ENCODE measurements around the gene TRMT5. TPM values are rescaled to one million over a fixed set of nuclear protein-coding genes. Genes with fewer than 3 reads are reported as not detected.

The TRMT5 gene, protein sequence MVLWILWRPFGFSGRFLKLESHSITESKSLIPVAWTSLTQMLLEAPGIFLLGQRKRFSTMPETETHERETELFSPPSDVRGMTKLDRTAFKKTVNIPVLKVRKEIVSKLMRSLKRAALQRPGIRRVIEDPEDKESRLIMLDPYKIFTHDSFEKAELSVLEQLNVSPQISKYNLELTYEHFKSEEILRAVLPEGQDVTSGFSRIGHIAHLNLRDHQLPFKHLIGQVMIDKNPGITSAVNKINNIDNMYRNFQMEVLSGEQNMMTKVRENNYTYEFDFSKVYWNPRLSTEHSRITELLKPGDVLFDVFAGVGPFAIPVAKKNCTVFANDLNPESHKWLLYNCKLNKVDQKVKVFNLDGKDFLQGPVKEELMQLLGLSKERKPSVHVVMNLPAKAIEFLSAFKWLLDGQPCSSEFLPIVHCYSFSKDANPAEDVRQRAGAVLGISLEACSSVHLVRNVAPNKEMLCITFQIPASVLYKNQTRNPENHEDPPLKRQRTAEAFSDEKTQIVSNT
- 10 to 100 TPM in 1 of 2 donors, 1 to 10 TPM in 1; 7.8 to 13.8 TPM for total RNA-seq

DNA sequence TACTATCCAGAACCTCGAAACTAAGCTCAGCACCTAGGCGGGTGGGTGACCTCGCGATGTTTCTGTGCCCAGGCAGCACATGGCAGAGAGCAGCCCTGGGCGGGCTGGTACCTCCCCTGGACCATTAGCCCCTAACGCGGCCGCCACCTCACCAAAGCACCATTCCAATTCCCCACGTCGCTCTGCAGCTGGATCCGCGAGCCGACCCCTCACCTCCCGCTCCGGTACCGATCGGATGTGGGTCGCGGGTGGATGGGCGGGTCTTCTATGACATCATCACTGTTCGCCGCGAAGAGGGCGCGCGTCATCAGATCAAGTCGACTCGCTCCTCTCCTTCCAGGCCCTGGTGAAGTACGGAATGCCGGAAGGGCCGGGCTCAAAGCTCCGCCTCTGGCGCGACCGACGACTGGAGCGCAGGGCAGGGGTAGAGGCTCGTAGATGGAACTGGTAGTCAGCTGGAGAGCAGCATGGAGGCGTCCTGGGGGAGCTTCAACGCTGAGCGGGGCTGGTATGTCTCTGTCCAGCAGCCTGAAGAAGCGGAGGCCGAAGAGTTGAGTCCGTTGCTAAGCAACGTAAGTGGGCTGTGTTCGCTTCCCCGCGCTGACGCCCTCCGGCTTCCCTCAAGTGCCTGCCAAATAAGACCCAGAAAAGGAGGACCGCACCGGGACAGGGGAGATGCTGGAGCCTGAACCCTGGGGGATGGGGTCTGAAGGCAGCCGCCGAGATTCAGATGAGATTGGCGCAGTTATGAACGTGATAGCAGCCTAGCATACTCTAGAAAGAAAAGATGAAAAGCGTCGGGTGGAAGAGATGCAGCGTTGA is at the start of gene TRMT5, which contains the start of gene SLC38A6:
Gene TRMT5 (minus strand): TSS at position 269 of the 822 bp plus-strand sequence. CDS start 106 bp downstream, at position 163.
Gene SLC38A6 (plus strand): TSS at position 435 of the 822 bp plus-strand sequence. CDS start 33 bp downstream, at position 468.
- Histone ChIP-seq H3K27me3 (no peaks in the 10 kb centered on the region), H3K4me1 (peaks cover 15% of the 10 kb centered on the region), H3K9me3 (no peaks in the 10 kb centered on the region), H3K27ac (peak within 1 kb of the TSS; percentile 61 to 82 (median 70)), H3K36me3 (replicated peaks in 1 of 2; ENCODE audit: insufficient read depth in 1 of 2, low read depth in 2 of 2) (peaks cover 0 to 2% of the 10 kb centered on the region in 2 donors), H3K4me3 (peak within 1 kb of the TSS; percentile 75 to 90)
- WGBS, 2 donors = 0 to 1% methylated on average over 30 to 59 of the region's 59 CpGs
- intact Hi-C loops (cut with DNase I) = no loop called here
- peak; percentile 98 for ATAC-seq
- peak; percentile 92 to 94 (median 93) for DNase-seq
- peak in 2 of 3 donors; percentile 63 to 73 for TF ChIP-seq POLR2A (IDR thresholded peaks at IDR 0.05)
- peak in 2 of 7 experiments; percentile 8 to 19 for TF ChIP-seq CTCF (IDR thresholded peaks at IDR 0.05)

DNA sequence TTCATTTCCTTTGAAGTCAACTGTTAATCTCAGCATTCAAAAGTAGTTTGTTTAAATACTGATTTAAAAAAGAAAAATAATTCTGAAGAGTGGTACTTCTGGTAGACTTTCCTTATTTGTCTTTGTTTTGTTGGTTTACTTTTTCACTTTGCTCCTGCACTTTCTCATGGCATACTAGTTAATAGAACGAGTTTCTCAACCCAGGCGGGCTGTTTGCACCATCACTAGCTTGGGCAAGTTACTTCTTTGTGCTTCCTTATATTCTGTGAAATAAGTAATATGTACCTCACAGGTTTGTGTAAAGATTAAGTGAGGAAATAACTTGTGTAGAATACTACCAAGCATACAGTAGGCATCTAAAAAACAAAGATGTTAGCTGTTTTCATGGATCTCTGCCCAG is 45.6 kb upstream of the TRMT5 start:
- Histone ChIP-seq H3K9me3 (no peaks in the 10 kb centered on the region), H3K4me3 (no peak overlapping the region), H3K36me3 (replicated peaks in 1 of 2; ENCODE audit: insufficient read depth in 1 of 2, low read depth in 2 of 2) (no peaks in the 10 kb centered on the region), H3K27me3 (no peaks in the 10 kb centered on the region), H3K27ac (no peak overlapping the region), H3K4me1 (no peaks in the 10 kb centered on the region)
- DNase-seq = no peak
- intact Hi-C loops (cut with DNase I) = loop anchor here (10.0 kb wide), 1 partner anchor 402 kb away; no protein-coding TSS in a partner anchor
- TF ChIP-seq CTCF (IDR thresholded peaks at IDR 0.05) = no peak
- TF ChIP-seq POLR2A (IDR thresholded peaks at IDR 0.05) = no peak
- WGBS, 2 donors = 80 to 81% methylated on average over 2 of the region's 2 CpGs
- no peak for ATAC-seq

DNA sequence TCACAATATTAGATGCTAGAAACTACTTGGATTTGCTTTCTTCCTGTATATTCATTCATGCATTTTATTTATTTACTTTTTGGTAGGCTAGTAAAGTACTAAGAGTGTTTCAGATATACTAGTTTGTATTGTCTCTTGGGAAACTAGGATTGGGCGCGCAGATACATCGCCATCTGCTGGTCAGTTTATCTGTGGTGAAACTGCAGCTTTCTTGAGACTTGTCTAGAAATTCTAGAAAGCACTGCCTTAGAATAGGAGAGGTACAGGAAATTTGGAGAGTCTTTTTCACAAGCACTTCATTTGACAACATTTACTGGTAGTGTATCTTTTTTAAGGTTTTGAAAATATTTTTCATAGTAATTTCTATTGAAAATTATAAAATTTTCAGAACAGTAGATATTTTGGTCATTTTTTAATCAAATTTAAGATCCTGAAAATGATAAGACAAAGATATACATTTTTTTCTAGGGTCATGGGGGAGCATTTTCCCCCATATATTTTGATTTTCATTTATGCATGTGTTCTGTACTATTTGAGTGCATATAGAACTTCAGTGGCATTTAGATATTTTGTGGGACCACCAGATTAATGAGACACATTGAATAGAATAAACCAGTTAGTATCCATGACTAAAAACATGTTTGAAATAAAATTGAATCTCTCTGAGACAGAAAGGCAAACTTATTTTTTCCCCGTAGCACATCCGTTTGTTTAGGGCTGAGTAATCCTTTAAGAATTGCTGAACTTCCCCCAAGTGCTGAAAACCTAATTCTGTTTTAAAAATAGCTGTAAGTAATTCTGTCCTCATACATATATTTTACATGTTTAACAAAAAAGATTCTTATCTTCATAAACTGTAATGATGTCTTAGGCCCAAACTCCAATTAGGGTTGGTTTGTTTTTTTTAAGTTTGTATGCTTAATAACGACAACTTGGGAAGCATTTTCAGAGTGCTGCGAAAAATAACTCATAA is 44.7 kb upstream of the TRMT5 start:
- Histone ChIP-seq H3K27me3 (no peaks in the 10 kb centered on the region), H3K27ac (no peak overlapping the region), H3K9me3 (no peaks in the 10 kb centered on the region), H3K4me3 (no peak overlapping the region), H3K4me1 (no peaks in the 10 kb centered on the region), H3K36me3 (replicated peaks in 1 of 2; ENCODE audit: insufficient read depth in 1 of 2, low read depth in 2 of 2) (no peaks in the 10 kb centered on the region)
- DNase-seq (peak; percentile 54 to 73 (median 64)), ATAC-seq (peak; percentile 73)
- TF ChIP-seq CTCF (IDR thresholded peaks at IDR 0.05) (peak; percentile 60 to 90 (median 78)), POLR2A (IDR thresholded peaks at IDR 0.05) (no peak)
- 50 to 53% methylated on average over 7 of the region's 7 CpGs for WGBS, 2 donors
- intact Hi-C loops (cut with DNase I) = loop anchor here (10.0 kb wide), 1 partner anchor 401 kb away; no protein-coding TSS in a partner anchor

DNA sequence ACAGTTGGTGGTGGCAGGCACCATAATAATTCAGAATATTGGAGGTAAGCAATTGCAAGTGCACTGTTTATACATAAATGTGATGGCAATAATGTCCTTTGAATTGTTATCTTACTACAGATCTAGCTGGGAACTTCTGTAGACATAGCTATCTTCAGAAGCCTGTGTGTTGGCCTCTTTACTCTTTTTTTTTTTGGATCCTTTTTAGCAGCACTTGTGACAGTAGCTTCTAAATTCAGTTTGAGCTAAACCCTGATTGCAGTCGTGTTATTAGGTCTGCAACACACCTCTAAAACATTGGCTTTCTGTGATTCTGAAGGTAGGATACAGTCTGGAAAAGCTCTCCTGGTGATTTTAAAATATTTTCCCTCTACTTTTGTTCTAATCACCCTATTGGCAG is 38.7 kb upstream of the TRMT5 start:
- Histone ChIP-seq H3K27ac (no peak overlapping the region), H3K36me3 (replicated peaks in 1 of 2; ENCODE audit: insufficient read depth in 1 of 2, low read depth in 2 of 2) (no peaks in the 10 kb centered on the region), H3K27me3 (no peaks in the 10 kb centered on the region), H3K4me3 (no peak overlapping the region), H3K4me1 (no peaks in the 10 kb centered on the region), H3K9me3 (no peaks in the 10 kb centered on the region)
- DNase-seq (no peak), ATAC-seq (no peak)
- TF ChIP-seq CTCF (IDR thresholded peaks at IDR 0.05) (no peak), POLR2A (IDR thresholded peaks at IDR 0.05) (no peak)
- intact Hi-C loops (cut with DNase I) = no loop called here
- WGBS, 2 donors = 74 to 75% methylated on average over 1 of the region's 1 CpG

All from body of pancreas (tissue), 4 donors.